Endothelial cell of umbilical vein (primary cell): Measurements from ENCODE around the gene ANKRD13D. TPM values are rescaled to one million over a fixed set of nuclear protein-coding genes. Genes with fewer than 3 reads are reported as not detected.

Experiments
- BruUV-seq: library from RNA; stranded (reverse); fragments of 400-500 nt; replicated peaks from 2 replicates; lab custom pipeline; 2021; lab: Mats Ljungman, UMichigan
- CTCF ChIA-PET: fragments of 300-600, 350-600 bp; sonication (Branson Sonifier 250); formaldehyde crosslinking; loops from one replicate; lab custom pipeline; 2021; ENCODE audit warnings: antibody characterized with exemption, inconsistent platforms; lab: Charles Lee
- POLR2A ChIA-PET: fragments of 300-600, 350-600 bp; sonication (Branson Sonifier 250); formaldehyde crosslinking; loops from one replicate; lab custom pipeline; 2021; ENCODE audit warnings: antibody characterized with exemption, inconsistent platforms; lab: Charles Lee
- DNase-seq: peaks from one replicate; pipeline ENCODE4 v3.0.0-alpha.2; 2011; ENCODE audit warnings: low read depth, low spot score
- FAIRE-seq: peaks from 2 replicates; lab custom pipeline; 2011; peaks lifted over from hg19 to GRCh38; lab: Jason Lieb, UNC
- H2AFZ ChIP-seq: 2 replicates; pipeline ENCODE4 v1.6.0; 2012; ENCODE audit warnings: low read depth, low read length, control low read depth, inconsistent platforms
- H3K27ac ChIP-seq: 2 replicates; pipeline ENCODE4 v1.5.1; 2011; ENCODE audit warnings: low read depth, mild to moderate bottlenecking, control low read depth, low read length, moderate library complexity; ENCODE audit not compliant: insufficient read depth
- H3K27me3 ChIP-seq, 2 experiments: 2 replicates each; pipeline versions ENCODE4 v1.6.0 to v1.6.1; 2011; ENCODE audit warnings: low read length in 2 of 2, mixed read lengths in 1 of 2; ENCODE audit not compliant: control insufficient read depth in 2 of 2, insufficient read depth in 2 of 2
- H3K36me3 ChIP-seq, 2 experiments: 2 replicates in 1 of 2; 3 replicates in 1 of 2; pipeline ENCODE4 v1.5.1; 2011; ENCODE audit warnings: low read length in 2 of 2, mild to moderate bottlenecking in 1 of 2, moderate library complexity in 1 of 2; ENCODE audit not compliant: control insufficient read depth in 2 of 2, insufficient read depth in 2 of 2; ENCODE audit errors: extremely low read depth in 1 of 2
- H3K4me1 ChIP-seq: 3 replicates; pipeline ENCODE4 v1.5.1; 2011; ENCODE audit warnings: mild to moderate bottlenecking, low read length; ENCODE audit not compliant: control insufficient read depth, insufficient read depth; ENCODE audit errors: extremely low read depth
- H3K4me2 ChIP-seq: 2 replicates; pipeline ENCODE4 v1.6.1; 2011; ENCODE audit warnings: low read length, control low read depth, mixed read lengths; ENCODE audit not compliant: insufficient read depth
- H3K4me3 ChIP-seq, 3 experiments: fragments of 200-600 bp in 1 of 3; sonication (generic), shearing (Covaris generic) in 1 of 3; replicated peaks in 1 of 3; 2 replicates each; pipeline ENCODE4 v1.5.1; 2011 to 2016; ENCODE audit warnings: control low read depth in 3 of 3, low read length in 3 of 3, mild to moderate bottlenecking in 2 of 3, inconsistent platforms in 1 of 3, low read depth in 1 of 3, moderate library complexity in 1 of 3; ENCODE audit not compliant: insufficient read depth in 1 of 3
- H3K79me2 ChIP-seq: 2 replicates; pipeline ENCODE4 v1.6.0; 2012; ENCODE audit warnings: low read length, inconsistent platforms; ENCODE audit not compliant: control insufficient read depth, insufficient read depth
- H3K9ac ChIP-seq: replicated peaks from 2 replicates; pipeline ENCODE3; 2011; ENCODE audit warnings: low read length, control low read depth; ENCODE audit not compliant: insufficient read depth; ENCODE audit errors: extremely low read depth
- H3K9me1 ChIP-seq: replicated peaks from 3 replicates; pipeline ENCODE4 v1.6.0; 2011; ENCODE audit warnings: mild to moderate bottlenecking, low read length; ENCODE audit not compliant: control insufficient read depth, insufficient read depth; ENCODE audit errors: extremely low read depth
- H3K9me3 ChIP-seq: replicated peaks from 2 replicates; pipeline ENCODE4 v1.5.1; 2012; ENCODE audit warnings: low read length, inconsistent platforms; ENCODE audit not compliant: control insufficient read depth, insufficient read depth
- H4K20me1 ChIP-seq: replicated peaks from 2 replicates; pipeline ENCODE3; 2011; ENCODE audit warnings: mild to moderate bottlenecking, low read length; ENCODE audit not compliant: control insufficient read depth, insufficient read depth; ENCODE audit errors: extremely low read depth
- CTCF ChIP-seq, 2 donors: IDR thresholded peaks; 1 replicate in 1 of 2; 2 replicates in 1 of 2; pipeline ENCODE4 v1.5.1; 2011; ENCODE audit warnings: low read length in 2 of 2, mild to moderate bottlenecking in 2 of 2, moderate library complexity in 2 of 2, control low read depth in 1 of 2, inconsistent platforms in 1 of 2, low read depth in 1 of 2; ENCODE audit not compliant: insufficient read depth in 1 of 2; ENCODE audit errors: extremely low read depth in 1 of 2
- FOS ChIP-seq: IDR thresholded peaks from 2 replicates; pipeline ENCODE4 v1.6.1; 2011; ENCODE audit warnings: mild to moderate bottlenecking, low read length, moderate library complexity, borderline replicate concordance; ENCODE audit not compliant: insufficient read depth
- JUN ChIP-seq: IDR thresholded peaks from 2 replicates; pipeline ENCODE4 v1.6.1; 2011; ENCODE audit warnings: borderline replicate concordance, low read depth; ENCODE audit not compliant: insufficient read length, insufficient read depth
- MAX ChIP-seq: IDR thresholded peaks from 2 replicates; pipeline ENCODE4 v1.6.1; 2011; ENCODE audit not compliant: insufficient read depth, insufficient read length
- POLR2AphosphoS5 ChIP-seq: IDR thresholded peaks from 2 replicates; pipeline ENCODE4 v1.6.1; 2012; ENCODE audit warnings: low read depth, mild to moderate bottlenecking, control low read depth, low read length, moderate library complexity; ENCODE audit not compliant: insufficient read depth
- dilution Hi-C: fragments of 300-500 bp; cut with MboI; formaldehyde crosslinking; loops from one replicate; pipeline ENCODE4 v1.15.0; 2019; ENCODE audit warnings: low sequenced_read_pairs; ENCODE audit not compliant: extremely low pct_ligation_motif_present
- intact Hi-C: fragments of 100-400 bp; cut with micrococcal nuclease; formaldehyde crosslinking; loops from one replicate; pipeline ENCODE4 v1.10.0; 2022
- polyA plus RNA-seq, 4 experiments: library from polyadenylated mRNA; depleted of rRNA in 3 of 4; stranded (reverse) in 3 of 4; unstranded in 1 of 4; fragments of >200 nt; gene quantifications; 2 replicates each; pipeline versions ENCODE4 v1.2.1 to v1.2.3, GENCODE V29; 2011 to 2012; ENCODE audit warnings: missing spikeins in 1 of 4
- total RNA-seq: library from RNA; stranded (reverse); gene quantifications from 2 replicates; pipeline ENCODE4 v1.2.3, GENCODE V29; 2021

Gene ANKRD13D
- total and polyA plus RNA-seq, 2 donors (not counting 3 experiments of a cell fraction or from before 2014, with no cell fraction given), result 43.5 to 57.5 TPM

GRCh38 chr11:67243051-67243450 lies 46.1 kb upstream of the ANKRD13D start:
- Histone ChIP-seq H3K9ac (no peak overlapping the region), H3K9me3 (no peaks in the 10 kb centered on the region), H4K20me1 (peaks cover 3% of the 10 kb centered on the region), H3K36me3 (peaks cover 12 to 16% of the 10 kb centered on the region in 2 experiments), H3K9me1 (no peaks in the 10 kb centered on the region), H3K27me3 (no peaks in the 10 kb centered on the region), H3K4me1 (peaks cover 23% of the 10 kb centered on the region), H3K27ac (no peak overlapping the region), H3K79me2 (peaks cover 50% of the 10 kb centered on the region), H3K4me2 (peak overlapping the region; percentile 4), H3K4me3 (no peak overlapping the region), H2AFZ (no peak overlapping the region)
- DNase-seq (no peak), FAIRE-seq (no peak)
- intact Hi-C loops (loop anchor here (5.0 kb wide), 1 partner anchor 36 kb away; no protein-coding TSS in a partner anchor), dilution Hi-C loops (no loop called here)
- POLR2A ChIA-PET, result no interaction called here
- CTCF ChIA-PET, result interaction anchor here (0.7 to 1.6 kb wide), 2 partner anchors 8 to 32 kb away, joined by 3 read pairs; no protein-coding TSS in a partner anchor
- TF ChIP-seq JUN (no peak), FOS (no peak), MAX (no peak), CTCF (IDR thresholded peaks at IDR 0.05; ENCODE audit: extremely low read depth in 1 of 2, insufficient read depth in 1 of 2, low read depth in 1 of 2, low read length in 2 of 2) (no peak), POLR2AphosphoS5 (no peak)
- no TSS peak for BruUV-seq
